Lower lobe of right lung (tissue), 2 donors: ENCODE results near the gene NEDD4. TPM values are rescaled to one million over a fixed set of nuclear protein-coding genes. Genes with fewer than 3 reads are reported as not detected.

Experiments
- ATAC-seq, 2 donors: fragments of 200-7000 bp; cut with Tn5 transposase; one replicate each; pipeline ENCODE4 v1.9.1; 2020 to 2022; ENCODE audit warnings: mild to moderate bottlenecking in 2 of 2, moderate library complexity in 2 of 2
- DNase-seq: peaks from one replicate; pipeline ENCODE4 v3.0.0-alpha.2; 2020
- H3K27ac ChIP-seq: fragments of 200-600 bp; one replicate; pipeline ENCODE4 v1.8.0; 2022
- H3K27me3 ChIP-seq: fragments of 200-600 bp; one replicate; pipeline ENCODE4 v1.8.0; 2022; ENCODE audit warnings: low read depth
- H3K36me3 ChIP-seq: fragments of 200-600 bp; one replicate; pipeline ENCODE4 v1.8.0; 2022; ENCODE audit warnings: mild to moderate bottlenecking
- H3K4me1 ChIP-seq: fragments of 200-600 bp; one replicate; pipeline ENCODE4 v1.8.0; 2022
- H3K4me3 ChIP-seq: fragments of 200-600 bp; one replicate; pipeline ENCODE4 v1.8.0; 2022; ENCODE audit warnings: mild to moderate bottlenecking
- H3K9me3 ChIP-seq: fragments of 200-600 bp; one replicate; pipeline ENCODE4 v1.8.0; 2022
- intact Hi-C: fragments of 100-400 bp; cut with DNase I; formaldehyde crosslinking; loops from one replicate; pipeline ENCODE4 v1.11.0; 2022
- total RNA-seq: library from RNA; stranded (reverse); fragmentation: NEBNext Ultra II Directional; extraction: Animal tissue kit (Norgen Biotek cat#: 25700); gene quantifications from one replicate; pipeline ENCODE4 v1.2.1, GENCODE V29; 2021
- TF ChIP-seq, protein P1 (sequence below): fragments of 200-600 bp; IDR thresholded peaks from one replicate; pipeline ENCODE4 v1.8.0; 2022; ENCODE audit warnings: antibody characterized with exemption, mild to moderate bottlenecking
- donor health status: DM: no; HTN: yes; CAD: no; lungs with severe emphysema.

Gene NEDD4
- total RNA-seq, 1 donor from 2014 or later: 16.5 TPM

DNA sequence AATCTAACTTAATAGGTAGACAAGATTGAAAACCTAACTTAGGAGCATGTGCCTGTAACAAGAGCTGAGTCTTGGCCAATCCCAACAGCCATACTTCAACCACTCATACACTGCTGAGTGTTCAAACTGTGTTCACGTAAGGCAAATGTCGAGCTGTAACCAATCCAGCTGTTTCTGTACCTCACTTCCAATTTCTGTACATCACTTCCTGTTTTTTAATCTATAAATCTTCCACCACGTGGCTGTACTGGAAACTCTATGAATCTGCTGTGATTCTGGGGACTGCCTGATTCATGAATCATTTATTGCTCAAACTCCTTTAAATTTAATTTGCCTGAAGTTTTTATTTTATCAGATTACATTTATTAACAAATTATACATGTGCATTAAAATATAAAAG, 44.6 kb upstream of the NEDD4 start:
- DNase-seq (no peak), ATAC-seq (no peak)
- H3K4me1 ChIP-seq: peaks cover 14% of the 10 kb centered on the region
- no peak overlapping the region for H3K27ac ChIP-seq
- no peaks in the 10 kb centered on the region for H3K36me3 ChIP-seq
- H3K4me3 ChIP-seq: no peak overlapping the region
- intact Hi-C loops: no loop called here
- no peaks in the 10 kb centered on the region for H3K27me3 ChIP-seq
- H3K9me3 ChIP-seq: no peaks in the 10 kb centered on the region
- TF ChIP-seq, protein P1, sequence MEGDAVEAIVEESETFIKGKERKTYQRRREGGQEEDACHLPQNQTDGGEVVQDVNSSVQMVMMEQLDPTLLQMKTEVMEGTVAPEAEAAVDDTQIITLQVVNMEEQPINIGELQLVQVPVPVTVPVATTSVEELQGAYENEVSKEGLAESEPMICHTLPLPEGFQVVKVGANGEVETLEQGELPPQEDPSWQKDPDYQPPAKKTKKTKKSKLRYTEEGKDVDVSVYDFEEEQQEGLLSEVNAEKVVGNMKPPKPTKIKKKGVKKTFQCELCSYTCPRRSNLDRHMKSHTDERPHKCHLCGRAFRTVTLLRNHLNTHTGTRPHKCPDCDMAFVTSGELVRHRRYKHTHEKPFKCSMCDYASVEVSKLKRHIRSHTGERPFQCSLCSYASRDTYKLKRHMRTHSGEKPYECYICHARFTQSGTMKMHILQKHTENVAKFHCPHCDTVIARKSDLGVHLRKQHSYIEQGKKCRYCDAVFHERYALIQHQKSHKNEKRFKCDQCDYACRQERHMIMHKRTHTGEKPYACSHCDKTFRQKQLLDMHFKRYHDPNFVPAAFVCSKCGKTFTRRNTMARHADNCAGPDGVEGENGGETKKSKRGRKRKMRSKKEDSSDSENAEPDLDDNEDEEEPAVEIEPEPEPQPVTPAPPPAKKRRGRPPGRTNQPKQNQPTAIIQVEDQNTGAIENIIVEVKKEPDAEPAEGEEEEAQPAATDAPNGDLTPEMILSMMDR: no peak

DNA sequence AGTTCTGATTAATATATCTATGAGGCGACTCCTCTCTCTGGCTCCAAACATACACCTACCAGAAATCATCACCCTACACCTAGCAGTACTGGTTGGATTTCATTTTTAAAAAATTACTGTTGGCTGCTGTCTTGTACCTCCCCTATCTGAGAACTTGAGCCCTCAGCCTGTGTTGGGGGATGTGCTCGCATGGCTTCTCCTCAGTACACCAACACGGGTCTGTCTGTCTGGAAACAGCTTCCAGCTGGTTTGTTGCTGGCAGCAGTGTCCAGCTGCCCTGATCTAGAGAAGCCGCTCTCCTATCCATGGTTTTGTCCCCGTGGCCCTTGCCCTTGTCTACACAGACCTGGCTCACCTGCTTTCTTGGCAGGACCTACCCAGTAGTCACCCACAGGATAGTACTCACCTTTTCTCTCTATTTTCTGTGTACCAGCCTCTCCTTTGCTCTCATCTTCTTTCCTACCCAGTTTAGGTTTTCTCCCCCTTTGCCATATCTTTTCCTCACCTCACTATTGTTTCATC, 43.2 kb upstream of the NEDD4 start:
- intact Hi-C loops: no loop called here
- DNase-seq: no peak

DNA sequence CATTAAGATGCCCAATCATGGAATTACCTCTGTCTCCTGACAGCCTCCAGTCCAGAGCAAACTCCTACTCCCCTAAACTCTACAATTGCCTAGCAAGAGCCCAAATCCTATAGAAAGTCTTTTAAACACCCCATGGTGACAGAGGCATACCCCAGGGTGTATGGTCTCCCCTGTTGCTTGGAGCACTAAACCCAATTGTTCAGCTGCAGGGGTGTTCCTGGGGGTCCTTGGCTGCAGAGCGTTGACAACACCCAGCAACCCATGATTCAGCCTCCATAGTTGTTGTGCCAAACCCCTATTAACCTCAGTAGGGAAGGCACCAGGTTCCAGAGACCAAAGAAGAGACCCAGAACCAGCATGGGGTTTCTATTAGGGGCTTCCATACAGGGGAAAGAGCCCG, 41.8 kb upstream of the NEDD4 start:
- Histone ChIP-seq H3K27me3 (no peaks in the 10 kb centered on the region), H3K27ac (no peak overlapping the region), H3K4me1 (peaks cover 5% of the 10 kb centered on the region), H3K9me3 (no peaks in the 10 kb centered on the region), H3K36me3 (no peaks in the 10 kb centered on the region), H3K4me3 (no peak overlapping the region)
- DNase-seq (no peak), ATAC-seq (no peak)
- TF ChIP-seq, protein P1: no peak
- intact Hi-C loops: no loop called here

More for the DNA sequence above, 43.2 kb upstream of the NEDD4 start:
- Histone ChIP-seq H3K4me3 (no peak overlapping the region), H3K27ac (no peak overlapping the region), H3K4me1 (peaks cover 14% of the 10 kb centered on the region), H3K36me3 (no peaks in the 10 kb centered on the region), H3K27me3 (no peaks in the 10 kb centered on the region), H3K9me3 (no peaks in the 10 kb centered on the region)
- TF ChIP-seq, protein P1: no peak
- ATAC-seq: no peak

DNA sequence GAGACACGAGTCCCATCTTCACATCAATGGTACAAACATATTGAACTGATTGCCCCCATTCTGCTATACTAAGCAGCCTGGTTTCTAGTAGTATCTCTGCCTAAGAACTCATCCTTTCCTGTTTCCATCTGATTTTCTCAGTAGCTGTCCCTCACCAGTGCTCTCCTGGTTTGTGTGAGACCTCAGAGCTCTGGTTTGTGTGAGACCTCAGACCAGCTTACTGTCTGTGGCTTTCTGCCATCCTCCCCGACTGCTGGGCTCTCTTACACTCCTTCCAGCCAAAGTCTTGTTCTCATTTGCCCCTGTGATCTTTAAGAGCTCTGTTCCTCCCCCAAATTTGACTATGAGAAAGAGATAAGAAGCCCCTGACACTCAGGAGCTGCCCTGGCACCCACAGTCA, 41.1 kb upstream of the NEDD4 start:
- no peaks in the 10 kb centered on the region for H3K27me3 ChIP-seq
- intact Hi-C loops: no loop called here
- H3K36me3 ChIP-seq: no peaks in the 10 kb centered on the region
- DNase-seq (no peak), ATAC-seq (no peak)
- no peak overlapping the region for H3K4me3 ChIP-seq
- no peak overlapping the region for H3K27ac ChIP-seq
- H3K4me1 ChIP-seq: no peaks in the 10 kb centered on the region
- TF ChIP-seq, protein P1: no peak
- H3K9me3 ChIP-seq: no peaks in the 10 kb centered on the region

DNA sequence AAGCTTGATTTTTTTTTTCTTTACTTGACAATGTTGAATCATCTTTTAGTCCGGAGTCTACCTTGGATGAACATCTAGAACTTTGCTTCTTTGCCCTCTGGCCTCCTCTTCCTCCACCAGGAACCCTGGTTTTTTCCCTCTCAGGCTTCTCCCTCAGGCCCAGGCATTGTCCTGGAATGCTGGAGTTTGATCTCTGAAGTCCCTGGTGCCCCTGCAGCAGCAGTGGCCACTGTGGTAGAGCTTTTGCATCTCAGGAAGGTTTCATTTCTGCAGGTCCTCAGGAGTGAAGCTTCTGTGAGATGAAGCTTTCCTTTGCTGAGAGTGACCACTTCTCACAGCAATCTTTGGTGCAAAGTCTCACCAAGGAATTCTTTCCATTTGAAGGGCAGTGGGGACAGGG, 39.0 kb upstream of the NEDD4 start:
- no peak for DNase-seq
- H3K9me3 ChIP-seq: no peaks in the 10 kb centered on the region
- intact Hi-C loops: no loop called here
- TF ChIP-seq, protein P1: no peak
- H3K4me3 ChIP-seq: no peak overlapping the region
- no peaks in the 10 kb centered on the region for H3K27me3 ChIP-seq
- no peaks in the 10 kb centered on the region for H3K36me3 ChIP-seq
- no peaks in the 10 kb centered on the region for H3K4me1 ChIP-seq
- no peak overlapping the region for H3K27ac ChIP-seq
- no peak for ATAC-seq

DNA sequence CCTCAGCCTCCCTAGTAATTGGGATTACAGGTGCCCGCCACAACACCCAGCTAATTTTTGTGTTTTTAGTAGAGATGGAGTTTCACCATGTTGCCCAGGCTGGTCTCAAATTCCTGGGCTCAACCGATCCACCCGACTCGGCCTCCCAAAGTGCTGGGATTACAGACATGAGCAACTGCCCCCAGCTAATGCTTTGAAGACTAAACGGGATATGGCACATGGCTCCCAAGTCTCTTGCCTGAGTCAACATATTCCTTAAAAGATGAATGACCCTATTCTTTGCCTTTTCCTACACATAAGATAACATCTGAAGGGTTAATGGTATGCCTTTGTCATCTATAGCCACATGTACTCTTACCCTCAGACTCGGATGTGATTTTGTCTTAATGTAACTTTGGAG, 38.4 kb upstream of the NEDD4 start:
- intact Hi-C loops: no loop called here
- Histone ChIP-seq H3K27me3 (no peaks in the 10 kb centered on the region), H3K27ac (no peak overlapping the region), H3K9me3 (no peaks in the 10 kb centered on the region), H3K36me3 (no peaks in the 10 kb centered on the region), H3K4me3 (no peak overlapping the region), H3K4me1 (no peaks in the 10 kb centered on the region)
- no peak for ATAC-seq
- no peak for DNase-seq
- TF ChIP-seq, protein P1: no peak
